Measurements from ENCODE around the gene MEGF6. TPM values are rescaled to one million over a fixed set of nuclear protein-coding genes. Genes with fewer than 3 reads are reported as not detected.

The MEGF6 gene
- total and polyA plus RNA-seq, 4 donors = 53.7 to 332 (median 157) TPM

DNA sequence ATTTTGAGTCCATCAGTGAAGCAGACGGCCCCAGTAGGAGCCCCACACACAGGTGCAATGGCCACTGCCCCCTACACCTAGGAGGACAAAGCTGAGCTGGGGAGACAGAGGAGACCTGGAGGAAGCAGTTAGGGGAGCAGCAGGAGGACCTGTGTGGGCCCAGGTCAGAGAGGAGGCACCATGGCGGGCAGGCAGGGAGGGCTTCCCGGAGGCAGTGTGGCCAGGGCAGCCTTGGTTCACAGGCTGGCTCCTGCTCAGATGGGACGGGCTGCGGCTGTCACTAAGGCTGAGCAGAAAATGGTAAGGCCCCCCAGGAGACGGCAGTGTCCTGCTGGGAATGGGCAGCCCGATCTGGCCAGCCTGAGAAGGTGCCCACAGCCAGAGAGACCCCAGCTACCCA is 15.4 kb downstream of the MEGF6 start:
- WGBS, 2 donors = 94 to 95% methylated on average over 6 to 7 of the region's 7 CpGs
- intact Hi-C loops (cut with DNase I) = no loop called here
- Histone ChIP-seq H3K36me3 (ENCODE audit: control insufficient read depth in 1 of 2, insufficient read depth in 2 of 2, low read length in 1 of 2) (no peaks in the 10 kb centered on the region), H3K4me3 (ENCODE audit: low read length in 2 of 2) (no peak overlapping the region), H3K27ac (ENCODE audit: low read depth in 1 of 2, low read length in 2 of 2) (no peak overlapping the region), H3K27me3 (ENCODE audit: control insufficient read depth in 1 of 2, insufficient read depth in 2 of 2, low read length in 1 of 2) (no peaks in the 10 kb centered on the region), H3K4me1 (ENCODE audit: control insufficient read depth in 1 of 2, insufficient read depth in 2 of 2, low read length in 2 of 2) (no peaks in the 10 kb centered on the region), H3K9me3 (ENCODE audit: control insufficient read depth, low read length) (no peaks in the 10 kb centered on the region)
- ATAC-seq (ENCODE audit: low FRiP score) = no peak
- no peak for DNase-seq

DNA sequence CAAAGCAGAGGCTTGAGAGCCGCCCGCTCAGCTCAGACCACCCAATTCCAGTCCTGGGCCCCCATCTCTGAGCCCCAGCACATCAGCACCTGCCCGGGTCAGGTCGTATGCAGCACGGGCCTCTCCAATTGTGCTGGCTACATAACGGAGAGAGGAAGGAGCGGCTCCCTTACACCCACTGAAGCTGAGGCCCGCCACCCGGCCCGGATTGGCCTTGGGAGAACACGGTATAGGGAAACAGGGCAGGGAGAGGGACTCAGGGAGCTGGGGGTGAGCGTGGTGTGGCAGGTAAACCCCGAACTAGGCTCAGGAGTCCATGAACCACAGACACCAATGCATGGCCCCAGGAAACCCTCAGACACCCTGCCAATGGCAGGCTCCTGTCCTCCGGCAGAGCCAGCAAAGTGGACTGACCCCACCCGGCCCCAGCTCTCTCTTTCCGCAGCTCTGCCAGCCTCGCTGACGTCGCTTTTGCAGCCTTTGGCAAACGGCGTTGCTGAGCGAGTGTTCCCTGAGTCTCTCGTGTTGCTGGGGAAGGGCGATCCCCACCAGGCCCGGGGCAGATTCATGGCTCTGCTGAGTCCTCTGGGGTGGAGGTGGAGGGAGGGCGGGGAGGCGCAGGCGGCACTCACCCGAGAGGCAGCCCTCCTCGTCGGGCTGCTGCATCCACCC is 16.5 kb downstream of the MEGF6 start:
- H3K36me3 ChIP-seq (ENCODE audit: control insufficient read depth in 1 of 2, insufficient read depth in 2 of 2, low read length in 1 of 2) = no peaks in the 10 kb centered on the region
- no peaks in the 10 kb centered on the region for H3K9me3 ChIP-seq (ENCODE audit: control insufficient read depth, low read length)
- WGBS, 2 donors = 77 to 85% methylated on average over 31 of the region's 31 CpGs
- no peaks in the 10 kb centered on the region for H3K4me1 ChIP-seq (ENCODE audit: control insufficient read depth in 1 of 2, insufficient read depth in 2 of 2, low read length in 2 of 2)
- H3K4me3 ChIP-seq (ENCODE audit: low read length in 2 of 2) = no peak overlapping the region
- intact Hi-C loops (cut with DNase I) = no loop called here
- peak in 1 of 2 donors; percentile 67 for DNase-seq
- ATAC-seq (ENCODE audit: low FRiP score) = no peak
- no peaks in the 10 kb centered on the region for H3K27me3 ChIP-seq (ENCODE audit: control insufficient read depth in 1 of 2, insufficient read depth in 2 of 2, low read length in 1 of 2)
- no peak overlapping the region for H3K27ac ChIP-seq (ENCODE audit: low read depth in 1 of 2, low read length in 2 of 2)

DNA sequence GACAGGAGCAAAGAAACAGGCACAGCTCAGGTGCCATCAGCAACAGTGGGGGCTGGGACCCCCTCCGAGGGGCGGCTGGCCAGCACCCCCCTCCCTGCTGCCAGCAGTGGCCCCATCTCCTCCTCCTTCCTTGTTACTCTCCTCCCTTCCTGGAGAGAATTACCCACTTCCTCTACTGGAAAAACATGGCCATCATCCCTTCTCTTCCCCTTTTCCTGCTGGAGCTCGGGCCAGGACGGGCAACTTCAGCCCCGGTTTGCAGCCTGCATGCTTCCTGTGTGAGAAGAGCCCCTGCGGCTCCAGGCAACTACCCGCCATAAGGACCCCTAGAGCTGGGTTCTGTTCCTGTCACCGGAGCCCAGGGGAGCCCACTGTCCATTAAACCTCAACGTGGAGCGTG is 17.6 kb downstream of the MEGF6 start:
- intact Hi-C loops (cut with DNase I) = no loop called here
- WGBS, 2 donors = 86 to 89% methylated on average over 10 of the region's 10 CpGs
- no peaks in the 10 kb centered on the region for H3K9me3 ChIP-seq (ENCODE audit: control insufficient read depth, low read length)
- no peaks in the 10 kb centered on the region for H3K27me3 ChIP-seq (ENCODE audit: control insufficient read depth in 1 of 2, insufficient read depth in 2 of 2, low read length in 1 of 2)
- no peak overlapping the region for H3K27ac ChIP-seq (ENCODE audit: low read depth in 1 of 2, low read length in 2 of 2)
- H3K4me3 ChIP-seq (ENCODE audit: low read length in 2 of 2) = no peak overlapping the region
- DNase-seq (no peak), ATAC-seq (ENCODE audit: low FRiP score) (no peak)
- no peaks in the 10 kb centered on the region for H3K4me1 ChIP-seq (ENCODE audit: control insufficient read depth in 1 of 2, insufficient read depth in 2 of 2, low read length in 2 of 2)
- H3K36me3 ChIP-seq (ENCODE audit: control insufficient read depth in 1 of 2, insufficient read depth in 2 of 2, low read length in 1 of 2) = no peaks in the 10 kb centered on the region

DNA sequence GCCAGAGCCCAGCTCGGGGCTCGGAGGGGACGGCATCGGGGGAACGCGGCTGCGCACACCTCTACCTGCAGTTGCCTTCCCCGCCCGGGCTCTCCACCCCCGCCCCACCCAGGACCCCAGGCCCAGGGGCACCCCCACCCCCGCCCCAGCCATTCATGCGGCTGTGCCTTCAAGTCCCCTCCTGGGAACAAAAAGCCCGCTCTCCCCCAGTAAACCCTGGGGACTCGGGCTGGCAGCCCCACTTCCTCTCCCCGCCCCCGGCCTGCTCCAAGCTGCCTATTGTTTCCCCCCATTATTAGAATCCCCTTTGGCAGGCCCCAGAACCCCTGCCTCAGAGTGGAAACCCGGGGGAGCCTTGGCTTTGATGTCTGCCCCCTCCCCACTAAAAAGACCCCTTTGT is 18.0 kb downstream of the MEGF6 start:
- Histone ChIP-seq H3K9me3 (ENCODE audit: control insufficient read depth, low read length) (no peaks in the 10 kb centered on the region), H3K4me3 (ENCODE audit: low read length in 2 of 2) (no peak overlapping the region), H3K27me3 (ENCODE audit: control insufficient read depth in 1 of 2, insufficient read depth in 2 of 2, low read length in 1 of 2) (no peaks in the 10 kb centered on the region), H3K4me1 (ENCODE audit: control insufficient read depth in 1 of 2, insufficient read depth in 2 of 2, low read length in 2 of 2) (no peaks in the 10 kb centered on the region), H3K27ac (ENCODE audit: low read depth in 1 of 2, low read length in 2 of 2) (no peak overlapping the region), H3K36me3 (ENCODE audit: control insufficient read depth in 1 of 2, insufficient read depth in 2 of 2, low read length in 1 of 2) (no peaks in the 10 kb centered on the region)
- 92 to 99% methylated on average over 7 to 17 of the region's 17 CpGs for WGBS, 2 donors
- ATAC-seq (ENCODE audit: low FRiP score) (no peak), DNase-seq (no peak)
- intact Hi-C loops (cut with DNase I) = no loop called here

DNA sequence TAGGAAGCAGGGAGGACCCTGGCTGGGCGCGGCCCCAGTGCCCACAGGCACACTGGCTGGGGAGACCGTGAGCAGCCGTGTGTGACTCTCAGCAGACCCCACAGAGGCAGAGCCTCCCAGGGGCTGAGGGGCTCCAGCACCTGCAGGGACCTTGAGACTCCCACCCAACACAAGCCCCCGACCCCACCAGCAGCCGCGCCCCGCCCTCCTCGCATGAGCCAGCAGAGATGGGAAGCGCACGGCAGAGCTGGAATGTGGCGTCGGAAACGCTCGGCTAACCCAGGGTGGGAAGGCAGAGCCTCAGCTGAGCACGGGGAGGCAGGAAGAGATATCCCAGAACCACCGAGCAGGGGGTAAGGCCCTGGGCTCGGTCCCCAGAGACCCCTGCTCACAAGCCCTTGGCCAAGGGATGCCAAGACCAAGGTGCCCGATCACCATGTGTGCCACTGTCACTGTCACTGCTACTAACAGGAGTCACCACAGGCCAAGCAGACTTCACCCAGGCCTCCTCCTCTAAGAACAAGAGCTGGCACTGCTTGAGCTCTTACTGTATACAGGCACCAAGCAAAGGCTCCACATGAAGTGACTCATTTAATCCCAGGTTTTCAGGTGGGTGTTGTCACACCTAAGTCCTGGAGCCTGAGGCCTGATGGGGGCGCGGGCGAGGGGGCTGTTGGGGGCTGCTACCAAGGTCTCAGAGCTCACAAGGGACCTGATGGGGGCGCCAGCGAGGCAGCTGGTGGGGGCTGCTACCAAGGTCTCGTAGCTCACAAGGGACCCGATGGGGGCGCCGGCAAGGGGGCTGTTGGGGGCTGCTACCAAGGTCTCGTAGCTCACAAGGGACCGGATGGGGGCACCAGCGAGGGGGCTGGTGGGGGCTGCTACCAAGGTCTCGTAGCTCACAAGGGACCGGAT is 20.1 kb downstream of the MEGF6 start:
- ATAC-seq (ENCODE audit: low FRiP score) = no peak
- Histone ChIP-seq H3K36me3 (ENCODE audit: control insufficient read depth in 1 of 2, insufficient read depth in 2 of 2, low read length in 1 of 2) (no peaks in the 10 kb centered on the region), H3K27me3 (ENCODE audit: control insufficient read depth in 1 of 2, insufficient read depth in 2 of 2, low read length in 1 of 2) (no peaks in the 10 kb centered on the region), H3K9me3 (ENCODE audit: control insufficient read depth, low read length) (no peaks in the 10 kb centered on the region), H3K4me3 (ENCODE audit: low read length in 2 of 2) (no peak overlapping the region), H3K4me1 (ENCODE audit: control insufficient read depth in 1 of 2, insufficient read depth in 2 of 2, low read length in 2 of 2) (no peaks in the 10 kb centered on the region), H3K27ac (ENCODE audit: low read depth in 1 of 2, low read length in 2 of 2) (no peak overlapping the region)
- 88 to 91% methylated on average over 31 to 33 of the region's 33 CpGs for WGBS, 2 donors
- intact Hi-C loops (cut with DNase I) = no loop called here
- no peak for DNase-seq

DNA sequence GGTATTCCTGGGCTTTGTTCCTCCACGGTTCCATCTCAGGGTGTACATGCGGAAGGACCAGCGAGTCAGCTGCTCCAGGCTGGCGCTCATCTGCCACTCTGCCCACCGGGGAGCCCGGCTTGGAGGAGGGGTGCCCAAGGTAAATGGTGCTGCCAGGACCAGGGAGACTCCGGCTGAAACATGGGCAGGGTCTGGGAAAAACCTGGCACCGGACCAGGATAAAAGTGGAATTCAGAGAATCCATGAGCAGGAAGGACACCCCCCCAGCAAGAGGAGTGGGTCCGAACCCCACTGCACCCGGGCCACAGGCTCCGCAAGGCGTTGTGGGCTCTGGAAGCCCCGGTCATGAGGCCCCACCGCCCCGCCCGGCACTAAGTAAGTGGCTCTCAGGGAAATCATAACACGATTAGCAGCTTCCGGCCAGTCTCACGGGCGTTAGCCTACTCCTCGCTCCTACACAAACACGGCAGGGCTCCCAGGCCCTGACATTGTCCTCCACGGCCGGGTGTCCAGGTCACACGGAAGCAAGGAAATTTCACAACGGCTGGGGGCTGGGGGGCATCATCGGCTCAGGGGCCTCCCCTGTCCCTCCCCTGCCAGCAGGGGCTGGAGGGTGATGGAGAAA is 21.1 kb downstream of the MEGF6 start:
- Histone ChIP-seq H3K9me3 (ENCODE audit: control insufficient read depth, low read length) (no peaks in the 10 kb centered on the region), H3K27ac (ENCODE audit: low read depth in 1 of 2, low read length in 2 of 2) (no peak overlapping the region), H3K4me1 (ENCODE audit: control insufficient read depth in 1 of 2, insufficient read depth in 2 of 2, low read length in 2 of 2) (no peaks in the 10 kb centered on the region), H3K27me3 (ENCODE audit: control insufficient read depth in 1 of 2, insufficient read depth in 2 of 2, low read length in 1 of 2) (no peaks in the 10 kb centered on the region), H3K36me3 (ENCODE audit: control insufficient read depth in 1 of 2, insufficient read depth in 2 of 2, low read length in 1 of 2) (no peaks in the 10 kb centered on the region), H3K4me3 (ENCODE audit: low read length in 2 of 2) (no peak overlapping the region)
- WGBS, 2 donors = 82% methylated on average over 27 of the region's 27 CpGs
- ATAC-seq (ENCODE audit: low FRiP score) (no peak), DNase-seq (no peak)
- intact Hi-C loops (cut with DNase I) = no loop called here

DNA sequence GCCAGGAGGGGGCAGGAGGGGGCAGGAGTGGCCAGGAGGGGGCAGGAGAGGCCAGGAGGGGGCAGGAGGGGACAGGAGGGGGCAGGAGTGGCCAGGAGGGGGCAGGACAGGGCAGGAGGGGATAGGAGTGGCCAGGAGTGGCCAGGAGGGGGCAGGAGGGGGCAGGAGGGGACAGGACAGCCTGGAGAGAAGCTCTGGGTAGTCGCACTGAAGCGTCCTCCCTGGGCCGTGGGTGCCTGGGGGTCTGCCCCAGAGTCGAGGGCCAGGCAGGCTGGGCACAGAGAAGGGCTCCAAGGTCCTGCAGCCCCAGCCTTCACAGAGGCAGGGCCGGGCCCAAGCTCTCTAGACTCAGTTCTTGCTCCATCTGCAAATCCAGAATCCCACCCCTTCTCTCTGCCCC is 22.9 kb downstream of the MEGF6 start:
- no peak overlapping the region for H3K4me3 ChIP-seq (ENCODE audit: low read length in 2 of 2)
- no peaks in the 10 kb centered on the region for H3K27me3 ChIP-seq (ENCODE audit: control insufficient read depth in 1 of 2, insufficient read depth in 2 of 2, low read length in 1 of 2)
- H3K27ac ChIP-seq (ENCODE audit: low read depth in 1 of 2, low read length in 2 of 2) = no peak overlapping the region
- intact Hi-C loops (cut with DNase I) = no loop called here
- no peaks in the 10 kb centered on the region for H3K9me3 ChIP-seq (ENCODE audit: control insufficient read depth, low read length)
- H3K4me1 ChIP-seq (ENCODE audit: control insufficient read depth in 1 of 2, insufficient read depth in 2 of 2, low read length in 2 of 2) = no peaks in the 10 kb centered on the region
- no peak for DNase-seq
- no peaks in the 10 kb centered on the region for H3K36me3 ChIP-seq (ENCODE audit: control insufficient read depth in 1 of 2, insufficient read depth in 2 of 2, low read length in 1 of 2)
- no peak for ATAC-seq (ENCODE audit: low FRiP score)
- WGBS, 2 donors = 91% methylated on average over 4 to 5 of the region's 5 CpGs

DNA sequence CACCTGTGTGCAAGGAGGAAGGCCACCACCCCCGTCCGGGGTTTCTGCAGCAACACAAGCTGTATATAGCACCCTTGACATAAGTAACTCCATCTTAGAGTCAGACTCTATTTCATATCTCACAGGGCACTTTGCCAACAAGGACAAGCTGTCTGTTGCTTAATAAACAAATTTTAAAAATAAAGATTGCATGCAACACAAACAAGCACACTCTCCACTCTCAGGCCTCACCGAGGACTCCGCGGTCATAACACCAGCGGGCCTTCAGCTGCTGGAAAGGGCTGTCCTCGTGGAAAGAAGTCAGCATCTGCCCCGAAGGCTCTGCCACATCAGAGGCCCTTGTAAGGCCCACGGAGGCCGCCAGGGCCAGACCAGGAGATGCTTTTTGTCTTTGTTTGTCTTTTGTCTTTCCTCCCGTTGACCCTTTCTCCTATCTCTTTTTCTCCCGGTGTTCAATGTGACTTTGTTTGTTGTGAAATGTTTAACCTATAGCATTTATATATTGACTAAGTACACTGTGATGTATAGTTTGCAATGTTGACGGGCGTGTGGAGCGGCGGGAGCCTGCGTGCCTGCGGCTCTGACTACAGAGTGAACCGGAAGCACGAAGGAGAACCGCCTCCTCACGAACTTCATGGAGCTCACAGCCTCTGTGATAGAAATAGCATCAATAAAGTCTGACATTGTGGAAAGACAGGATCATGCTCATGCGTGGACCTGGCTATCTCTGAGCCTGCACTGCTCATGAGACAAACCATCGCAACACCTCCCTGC is 24.1 kb downstream of the MEGF6 start:
- Histone ChIP-seq H3K9me3 (ENCODE audit: control insufficient read depth, low read length) (no peaks in the 10 kb centered on the region), H3K4me1 (ENCODE audit: control insufficient read depth in 1 of 2, insufficient read depth in 2 of 2, low read length in 2 of 2) (no peaks in the 10 kb centered on the region), H3K4me3 (ENCODE audit: low read length in 2 of 2) (no peak overlapping the region), H3K27ac (ENCODE audit: low read depth in 1 of 2, low read length in 2 of 2) (no peak overlapping the region), H3K36me3 (ENCODE audit: control insufficient read depth in 1 of 2, insufficient read depth in 2 of 2, low read length in 1 of 2) (no peaks in the 10 kb centered on the region), H3K27me3 (ENCODE audit: control insufficient read depth in 1 of 2, insufficient read depth in 2 of 2, low read length in 1 of 2) (no peaks in the 10 kb centered on the region)
- intact Hi-C loops (cut with DNase I) = no loop called here
- 85 to 91% methylated on average over 24 of the region's 24 CpGs for WGBS, 2 donors
- no peak for ATAC-seq (ENCODE audit: low FRiP score)
- no peak for DNase-seq
